IPS-18c (cell line): Measurements from ENCODE around the gene POLR2I.

ENCODE experiments used
- H3K4me3 ChIP-seq: 2 replicates; pipeline ENCODE4 v1.7.0; 2013; ENCODE audit warnings: low read depth, mild to moderate bottlenecking, low read length, moderate library complexity; ENCODE audit not compliant: insufficient read depth
- H3K9me3 ChIP-seq: one replicate; pipeline ENCODE4 v1.6.1; 2013; ENCODE audit warnings: mild to moderate bottlenecking, low read length, moderate library complexity; ENCODE audit not compliant: control insufficient read depth, insufficient read depth

The POLR2I gene

GRCh38 chr19:36110487-36111199, 4.0 kb downstream of the POLR2I start, which contains the start of gene OVOL3:
OVOL3 (plus strand) TSS chr19:36111143; CDS start chr19:36111203, 60 bp downstream.
- no peaks in the 10 kb centered on the region for H3K9me3 ChIP-seq
- H3K4me3 ChIP-seq, result no peak within 1 kb of the TSS

- Histone ChIP-seq H3K9me3 (no peaks in the 10 kb centered on the region), H3K4me3 (no peak overlapping the region)
These were observed 6.0 kb downstream of the POLR2I start for GRCh38 chr19:36108684-36109083.

GRCh38 chr19:36106991-36107390, 7.7 kb downstream of the POLR2I start:
- Histone ChIP-seq H3K9me3 (no peaks in the 10 kb centered on the region), H3K4me3 (no peak overlapping the region)

GRCh38 chr19:36106441-36106840, 8.2 kb downstream of the POLR2I start:
- Histone ChIP-seq H3K9me3 (no peaks in the 10 kb centered on the region), H3K4me3 (no peak overlapping the region)

- Histone ChIP-seq H3K4me3 (no peak overlapping the region), H3K9me3 (peaks cover 4% of the 10 kb centered on the region)
These were observed 10.7 kb downstream of the POLR2I start for GRCh38 chr19:36103842-36104552.

- Histone ChIP-seq H3K9me3 (peaks cover 4% of the 10 kb centered on the region), H3K4me3 (no peak overlapping the region)
These were observed 11.5 kb downstream of the POLR2I start for GRCh38 chr19:36103040-36103626.

- Histone ChIP-seq H3K9me3 (peaks cover 4% of the 10 kb centered on the region), H3K4me3 (no peak overlapping the region)
These were observed 12.9 kb downstream of the POLR2I start for GRCh38 chr19:36101550-36102327.

GRCh38 chr19:36100476-36100875, 14.2 kb downstream of the POLR2I start:
- no peak overlapping the region for H3K4me3 ChIP-seq
- peaks cover 4% of the 10 kb centered on the region for H3K9me3 ChIP-seq

GRCh38 chr19:36099166-36099785, 15.4 kb downstream of the POLR2I start:
- Histone ChIP-seq H3K9me3 (peaks cover 4% of the 10 kb centered on the region), H3K4me3 (no peak overlapping the region)

GRCh38 chr19:36097036-36097435, 17.6 kb downstream of the POLR2I start:
- peaks cover 4% of the 10 kb centered on the region for H3K9me3 ChIP-seq
- H3K4me3 ChIP-seq, result no peak overlapping the region

- Histone ChIP-seq H3K4me3 (no peak overlapping the region), H3K9me3 (no peaks in the 10 kb centered on the region)
These were observed 21.0 kb downstream of the POLR2I start for GRCh38 chr19:36093687-36094086.

- Histone ChIP-seq H3K9me3 (no peaks in the 10 kb centered on the region), H3K4me3 (no peak overlapping the region)
These were observed 21.5 kb downstream of the POLR2I start for GRCh38 chr19:36093146-36093662.

- H3K9me3 ChIP-seq, result peaks cover under 1% of the 10 kb centered on the region
- no peak overlapping the region for H3K4me3 ChIP-seq
These were observed 22.1 kb downstream of the POLR2I start for GRCh38 chr19:36092566-36092965.

GRCh38 chr19:36090910-36091695, 23.6 kb downstream of the POLR2I start:
- Histone ChIP-seq H3K4me3 (no peak overlapping the region), H3K9me3 (peaks cover 2% of the 10 kb centered on the region)

GRCh38 chr19:36089847-36090246, 24.8 kb downstream of the POLR2I start:
- peaks cover 2% of the 10 kb centered on the region for H3K9me3 ChIP-seq
- no peak overlapping the region for H3K4me3 ChIP-seq

- Histone ChIP-seq H3K9me3 (peaks cover 2% of the 10 kb centered on the region), H3K4me3 (no peak overlapping the region)
These were observed 28.3 kb downstream of the POLR2I start for GRCh38 chr19:36086326-36086725.
